ENCODE data around the gene SPTAN1. TPM values are rescaled to one million over a fixed set of nuclear protein-coding genes. Genes with fewer than 3 reads are reported as not detected.

The SPTAN1 gene
- total and polyA plus RNA-seq, 2 of the 4 experiments (the other 2 are of a cell fraction), result 275 to 327 TPM

GRCh38 chr9:128619779-128620178, 67.4 kb downstream of the SPTAN1 start:
- H3K27ac ChIP-seq (ENCODE audit: insufficient read depth, low read length), result no peak overlapping the region
- no peak for TF ChIP-seq SMC3 (IDR thresholded peaks at IDR 0.05; ENCODE audit: low read depth, low read length)
- TF ChIP-seq RFX5 (IDR thresholded peaks at IDR 0.05; ENCODE audit: low read depth, low read length), result no peak
- TF ChIP-seq CHD1 (IDR thresholded peaks at IDR 0.05; ENCODE audit: low read depth, low read length), result no peak
- TF ChIP-seq CEBPB (IDR thresholded peaks at IDR 0.05; ENCODE audit: low read depth, low read length), result no peak
- no peak for TF ChIP-seq ELK1 (IDR thresholded peaks at IDR 0.05; ENCODE audit: borderline replicate concordance, low read depth, low read length)
- TF ChIP-seq MAZ (IDR thresholded peaks at IDR 0.05; ENCODE audit: borderline replicate concordance, low read depth, low read length), result no peak
- no peak for TF ChIP-seq RCOR1 (IDR thresholded peaks at IDR 0.05; ENCODE audit: insufficient replicate concordance, low read length)
- no peak for TF ChIP-seq BHLHE40 (IDR thresholded peaks at IDR 0.05; ENCODE audit: low read depth, low read length)
- TF ChIP-seq FOS (IDR thresholded peaks at IDR 0.05; ENCODE audit: low read depth, low read length), result no peak
- TF ChIP-seq RAD21 (IDR thresholded peaks at IDR 0.05; ENCODE audit: low read length), result no peak
- TF ChIP-seq, protein P1, sequence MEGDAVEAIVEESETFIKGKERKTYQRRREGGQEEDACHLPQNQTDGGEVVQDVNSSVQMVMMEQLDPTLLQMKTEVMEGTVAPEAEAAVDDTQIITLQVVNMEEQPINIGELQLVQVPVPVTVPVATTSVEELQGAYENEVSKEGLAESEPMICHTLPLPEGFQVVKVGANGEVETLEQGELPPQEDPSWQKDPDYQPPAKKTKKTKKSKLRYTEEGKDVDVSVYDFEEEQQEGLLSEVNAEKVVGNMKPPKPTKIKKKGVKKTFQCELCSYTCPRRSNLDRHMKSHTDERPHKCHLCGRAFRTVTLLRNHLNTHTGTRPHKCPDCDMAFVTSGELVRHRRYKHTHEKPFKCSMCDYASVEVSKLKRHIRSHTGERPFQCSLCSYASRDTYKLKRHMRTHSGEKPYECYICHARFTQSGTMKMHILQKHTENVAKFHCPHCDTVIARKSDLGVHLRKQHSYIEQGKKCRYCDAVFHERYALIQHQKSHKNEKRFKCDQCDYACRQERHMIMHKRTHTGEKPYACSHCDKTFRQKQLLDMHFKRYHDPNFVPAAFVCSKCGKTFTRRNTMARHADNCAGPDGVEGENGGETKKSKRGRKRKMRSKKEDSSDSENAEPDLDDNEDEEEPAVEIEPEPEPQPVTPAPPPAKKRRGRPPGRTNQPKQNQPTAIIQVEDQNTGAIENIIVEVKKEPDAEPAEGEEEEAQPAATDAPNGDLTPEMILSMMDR (conservative IDR thresholded peaks at IDR 0.05; ENCODE audit: low read depth, low read length), result no peak
- TF ChIP-seq NFE2L2 (IDR thresholded peaks at IDR 0.05; ENCODE audit: low read depth, low read length), result no peak
- TF ChIP-seq MXI1 (IDR thresholded peaks at IDR 0.05; ENCODE audit: borderline replicate concordance, low read depth, low read length), result no peak
- TF ChIP-seq MAFK (IDR thresholded peaks at IDR 0.05; ENCODE audit: low read depth, low read length), result no peak
- no peak overlapping the region for H2BK120ac ChIP-seq (ENCODE audit: low read depth, low read length)
- no peak overlapping the region for H3K23ac ChIP-seq (ENCODE audit: low read depth, low read length)
- H4K20me1 ChIP-seq (ENCODE audit: insufficient read depth, low read length), result peaks cover 3% of the 10 kb centered on the region; the same call in 1 of the 2 replicates
- CTCF ChIA-PET, result interaction anchor here (0.6 kb wide), 1 partner anchor 16 kb away, joined by 5 read pairs; no protein-coding TSS in a partner anchor
- H4K91ac ChIP-seq (ENCODE audit: insufficient read depth, low read depth, low read length), result no peak overlapping the region
- dilution Hi-C loops (cut with HindIII; ENCODE audit: low sequenced_read_pairs, unreplicated experiment) (no loop called here), in situ Hi-C loops (cut with MboI; ENCODE audit: low sequenced_read_pairs) (no loop called here), intact Hi-C loops (cut with micrococcal nuclease) (loop anchor here (5.0 kb wide), 1 partner anchor 37 kb away; no protein-coding TSS in a partner anchor)
- no peak overlapping the region for H3K9ac ChIP-seq (ENCODE audit: low read depth, low read length)
- H3K4ac ChIP-seq (ENCODE audit: low read depth, low read length), result no peak overlapping the region
- H2AK5ac ChIP-seq (ENCODE audit: low read depth, low read length), result no peak overlapping the region
- H3K4me3 ChIP-seq (ENCODE audit: insufficient read depth, low read depth, low read length), result no peak overlapping the region
- H2AFZ ChIP-seq (replicated peaks; ENCODE audit: low read length, poor library complexity), result no peak overlapping the region
- no peak overlapping the region for H3K14ac ChIP-seq (replicated peaks; ENCODE audit: low read depth, low read length)
- H3K9me1 ChIP-seq (ENCODE audit: insufficient read depth, low read length), result no peaks in the 10 kb centered on the region; the same call in 1 of the 2 replicates
- H2BK20ac ChIP-seq (ENCODE audit: low read depth, low read length), result no peak overlapping the region
- BruUV-seq (replicated peaks), result no TSS peak
- no peak overlapping the region for H4K8ac ChIP-seq (ENCODE audit: low read depth in 2 of 2, low read length in 2 of 2)
- POLR2A ChIA-PET (ENCODE audit: unreplicated experiment), result no interaction called here
- no peaks in the 10 kb centered on the region for H3K9me3 ChIP-seq (ENCODE audit: control insufficient read depth, insufficient read depth, low read length)
- DNase-seq, result no peak
- peaks cover 9 to 14% of the 10 kb centered on the region in 2 experiments; a peak in 2 of 4 replicates for H3K79me1 ChIP-seq (ENCODE audit: low read depth in 1 of 2, low read length in 2 of 2)
- ATAC-seq (ENCODE audit: low read depth), result no peak
- H3K4me1 ChIP-seq (ENCODE audit: control insufficient read depth, insufficient read depth, low read length), result no peaks in the 10 kb centered on the region
- no peak overlapping the region for H2AK9ac ChIP-seq (replicated peaks; ENCODE audit: low read depth, low read length, poor library complexity)
- H2BK15ac ChIP-seq (ENCODE audit: low read depth, low read length), result no peak overlapping the region
- no peak overlapping the region for H3K56ac ChIP-seq (ENCODE audit: extremely low read depth, insufficient read depth, low read length)
- H4K5ac ChIP-seq (ENCODE audit: low read depth, low read length), result no peak overlapping the region
- peaks cover 78% of the 10 kb centered on the region for H3K36me3 ChIP-seq (ENCODE audit: control insufficient read depth, insufficient read depth, low read length)
- H3K18ac ChIP-seq (ENCODE audit: low read depth, low read length), result no peak overlapping the region
- H3K4me2 ChIP-seq (ENCODE audit: low read depth, low read length), result no peak overlapping the region
- H2BK5ac ChIP-seq (ENCODE audit: low read depth, low read length, poor library complexity, severe bottlenecking), result no peak overlapping the region
- WGBS, 2 experiments (ENCODE audit: extremely low coverage in 2 of 2, insufficient read length in 1 of 2), result 100% methylated on average over 1 of the region's 5 CpGs; no CpG with 5 or more reads in 1 of the 2 experiments
- no peaks in the 10 kb centered on the region for H3K27me3 ChIP-seq (ENCODE audit: control insufficient read depth, insufficient read depth, low read length)
